Endothelial cell of umbilical vein (primary cell): Measurements from ENCODE around the gene TBC1D4. TPM values are rescaled to one million over a fixed set of nuclear protein-coding genes. Genes with fewer than 3 reads are reported as not detected.

Experiments
- BruUV-seq: library from RNA; stranded (reverse); fragments of 400-500 nt; replicated peaks from 2 replicates; lab custom pipeline; 2021; lab: Mats Ljungman, UMichigan
- CTCF ChIA-PET: fragments of 300-600, 350-600 bp; sonication (Branson Sonifier 250); formaldehyde crosslinking; loops from one replicate; lab custom pipeline; 2021; ENCODE audit warnings: antibody characterized with exemption, inconsistent platforms; lab: Charles Lee
- POLR2A ChIA-PET: fragments of 300-600, 350-600 bp; sonication (Branson Sonifier 250); formaldehyde crosslinking; loops from one replicate; lab custom pipeline; 2021; ENCODE audit warnings: antibody characterized with exemption, inconsistent platforms; lab: Charles Lee
- DNase-seq: peaks from one replicate; pipeline ENCODE4 v3.0.0-alpha.2; 2011; ENCODE audit warnings: low read depth, low spot score
- FAIRE-seq: peaks from 2 replicates; lab custom pipeline; 2011; peaks lifted over from hg19 to GRCh38; lab: Jason Lieb, UNC
- H2AFZ ChIP-seq: 2 replicates; pipeline ENCODE4 v1.6.0; 2012; ENCODE audit warnings: low read depth, low read length, control low read depth, inconsistent platforms
- H3K27ac ChIP-seq: 2 replicates; pipeline ENCODE4 v1.5.1; 2011; ENCODE audit warnings: low read depth, mild to moderate bottlenecking, control low read depth, low read length, moderate library complexity; ENCODE audit not compliant: insufficient read depth
- H3K27me3 ChIP-seq, 2 experiments: 2 replicates each; pipeline versions ENCODE4 v1.6.0 to v1.6.1; 2011; ENCODE audit warnings: low read length in 2 of 2, mixed read lengths in 1 of 2; ENCODE audit not compliant: control insufficient read depth in 2 of 2, insufficient read depth in 2 of 2
- H3K36me3 ChIP-seq, 2 experiments: 2 replicates in 1 of 2; 3 replicates in 1 of 2; pipeline ENCODE4 v1.5.1; 2011; ENCODE audit warnings: low read length in 2 of 2, mild to moderate bottlenecking in 1 of 2, moderate library complexity in 1 of 2; ENCODE audit not compliant: control insufficient read depth in 2 of 2, insufficient read depth in 2 of 2; ENCODE audit errors: extremely low read depth in 1 of 2
- H3K4me1 ChIP-seq: 3 replicates; pipeline ENCODE4 v1.5.1; 2011; ENCODE audit warnings: mild to moderate bottlenecking, low read length; ENCODE audit not compliant: control insufficient read depth, insufficient read depth; ENCODE audit errors: extremely low read depth
- H3K4me2 ChIP-seq: 2 replicates; pipeline ENCODE4 v1.6.1; 2011; ENCODE audit warnings: low read length, control low read depth, mixed read lengths; ENCODE audit not compliant: insufficient read depth
- H3K4me3 ChIP-seq, 3 experiments: fragments of 200-600 bp in 1 of 3; sonication (generic), shearing (Covaris generic) in 1 of 3; replicated peaks in 1 of 3; 2 replicates each; pipeline ENCODE4 v1.5.1; 2011 to 2016; ENCODE audit warnings: control low read depth in 3 of 3, low read length in 3 of 3, mild to moderate bottlenecking in 2 of 3, inconsistent platforms in 1 of 3, low read depth in 1 of 3, moderate library complexity in 1 of 3; ENCODE audit not compliant: insufficient read depth in 1 of 3
- H3K79me2 ChIP-seq: 2 replicates; pipeline ENCODE4 v1.6.0; 2012; ENCODE audit warnings: low read length, inconsistent platforms; ENCODE audit not compliant: control insufficient read depth, insufficient read depth
- H3K9ac ChIP-seq: replicated peaks from 2 replicates; pipeline ENCODE3; 2011; ENCODE audit warnings: low read length, control low read depth; ENCODE audit not compliant: insufficient read depth; ENCODE audit errors: extremely low read depth
- H3K9me1 ChIP-seq: replicated peaks from 3 replicates; pipeline ENCODE4 v1.6.0; 2011; ENCODE audit warnings: mild to moderate bottlenecking, low read length; ENCODE audit not compliant: control insufficient read depth, insufficient read depth; ENCODE audit errors: extremely low read depth
- H3K9me3 ChIP-seq: replicated peaks from 2 replicates; pipeline ENCODE4 v1.5.1; 2012; ENCODE audit warnings: low read length, inconsistent platforms; ENCODE audit not compliant: control insufficient read depth, insufficient read depth
- H4K20me1 ChIP-seq: replicated peaks from 2 replicates; pipeline ENCODE3; 2011; ENCODE audit warnings: mild to moderate bottlenecking, low read length; ENCODE audit not compliant: control insufficient read depth, insufficient read depth; ENCODE audit errors: extremely low read depth
- EZH2 ChIP-seq: IDR thresholded peaks from 2 replicates; pipeline ENCODE4 v1.6.1; 2012; ENCODE audit warnings: borderline replicate concordance, low read depth, mild to moderate bottlenecking, moderate library complexity, low read length, inconsistent platforms; ENCODE audit not compliant: severe bottlenecking
- FOS ChIP-seq: IDR thresholded peaks from 2 replicates; pipeline ENCODE4 v1.6.1; 2011; ENCODE audit warnings: mild to moderate bottlenecking, low read length, moderate library complexity, borderline replicate concordance; ENCODE audit not compliant: insufficient read depth
- GATA2 ChIP-seq: IDR thresholded peaks from 2 replicates; pipeline ENCODE4 v1.7.0; 2011; ENCODE audit warnings: low read depth, mild to moderate bottlenecking, moderate library complexity, mixed read lengths, low read length; ENCODE audit not compliant: insufficient read length, insufficient read depth
- JUN ChIP-seq: IDR thresholded peaks from 2 replicates; pipeline ENCODE4 v1.6.1; 2011; ENCODE audit warnings: borderline replicate concordance, low read depth; ENCODE audit not compliant: insufficient read length, insufficient read depth
- MYC ChIP-seq: IDR thresholded peaks from one replicate; pipeline ENCODE4 v1.6.1; 2011; ENCODE audit warnings: mild to moderate bottlenecking, low read depth, low read length
- POLR2A ChIP-seq: IDR thresholded peaks from 2 replicates; pipeline ENCODE4 v1.6.1; 2012; ENCODE audit warnings: low read depth, mild to moderate bottlenecking, control low read depth, low read length
- POLR2AphosphoS5 ChIP-seq: IDR thresholded peaks from 2 replicates; pipeline ENCODE4 v1.6.1; 2012; ENCODE audit warnings: low read depth, mild to moderate bottlenecking, control low read depth, low read length, moderate library complexity; ENCODE audit not compliant: insufficient read depth
- dilution Hi-C: fragments of 300-500 bp; cut with MboI; formaldehyde crosslinking; loops from one replicate; pipeline ENCODE4 v1.15.0; 2019; ENCODE audit warnings: low sequenced_read_pairs; ENCODE audit not compliant: extremely low pct_ligation_motif_present
- intact Hi-C: fragments of 100-400 bp; cut with micrococcal nuclease; formaldehyde crosslinking; loops from one replicate; pipeline ENCODE4 v1.10.0; 2022
- polyA plus RNA-seq, 4 experiments: library from polyadenylated mRNA; depleted of rRNA in 3 of 4; stranded (reverse) in 3 of 4; unstranded in 1 of 4; fragments of >200 nt; gene quantifications; 2 replicates each; pipeline versions ENCODE4 v1.2.1 to v1.2.3, GENCODE V29; 2011 to 2012; ENCODE audit warnings: missing spikeins in 1 of 4
- total RNA-seq: library from RNA; stranded (reverse); gene quantifications from 2 replicates; pipeline ENCODE4 v1.2.3, GENCODE V29; 2021
- TF ChIP-seq, protein P1 (sequence below): IDR thresholded peaks from 2 replicates; pipeline ENCODE4 v1.6.1; 2011; ENCODE audit not compliant: insufficient read depth, insufficient read length
- TF ChIP-seq, protein P2 (sequence below), 2 donors: IDR thresholded peaks; 1 replicate in 1 of 2; 2 replicates in 1 of 2; pipeline ENCODE4 v1.5.1; 2011; ENCODE audit warnings: low read length in 2 of 2, mild to moderate bottlenecking in 2 of 2, moderate library complexity in 2 of 2, control low read depth in 1 of 2, inconsistent platforms in 1 of 2, low read depth in 1 of 2; ENCODE audit not compliant: insufficient read depth in 1 of 2; ENCODE audit errors: extremely low read depth in 1 of 2

Gene TBC1D4
- total and polyA plus RNA-seq, 2 donors (not counting 3 experiments of a cell fraction or from before 2014, with no cell fraction given) = 58.3 to 81.0 TPM

DNA sequence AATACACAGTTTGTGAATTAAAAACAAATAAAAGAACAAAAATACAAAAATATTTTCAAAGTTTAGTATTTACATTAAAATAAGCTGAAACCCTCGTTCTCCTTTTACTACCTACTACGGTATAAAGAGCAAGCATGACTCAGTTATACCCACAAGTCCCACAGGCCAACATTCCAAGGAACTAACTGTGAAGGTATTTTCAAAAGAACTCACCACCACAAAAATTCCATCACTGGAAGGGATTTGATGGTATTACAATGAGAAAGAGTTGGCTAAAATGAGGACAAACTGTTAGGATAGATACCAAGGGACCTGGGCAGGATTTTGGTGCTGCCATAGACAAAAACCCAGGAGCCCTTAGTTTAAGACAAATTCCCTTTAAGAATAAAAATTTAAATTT, 122.7 kb downstream of the TBC1D4 start:
- Histone ChIP-seq H3K4me1 (peaks cover 15% of the 10 kb centered on the region), H3K36me3 (peaks cover 0 to 23% of the 10 kb centered on the region in 2 experiments), H3K9me3 (no peaks in the 10 kb centered on the region), H3K4me3 (no peak overlapping the region), H3K79me2 (peaks cover 68% of the 10 kb centered on the region), H3K9ac (no peak overlapping the region), H4K20me1 (no peaks in the 10 kb centered on the region), H3K4me2 (no peak overlapping the region), H3K9me1 (no peaks in the 10 kb centered on the region), H3K27me3 (no peaks in the 10 kb centered on the region), H3K27ac (no peak overlapping the region), H2AFZ (no peak overlapping the region)
- dilution Hi-C loops = no loop called here
- POLR2A ChIA-PET = no interaction called here
- DNase-seq = no peak
- intact Hi-C loops = no loop called here
- CTCF ChIA-PET = interaction anchor here (0.6 to 1.0 kb wide), 3 partner anchors 9 to 123 kb away, joined by 3 to 5 read pairs (median 4); partner anchors contain the start of gene TBC1D4
- TF ChIP-seq POLR2A = no peak
- TF ChIP-seq, protein P1, sequence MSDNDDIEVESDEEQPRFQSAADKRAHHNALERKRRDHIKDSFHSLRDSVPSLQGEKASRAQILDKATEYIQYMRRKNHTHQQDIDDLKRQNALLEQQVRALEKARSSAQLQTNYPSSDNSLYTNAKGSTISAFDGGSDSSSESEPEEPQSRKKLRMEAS = no peak
- TF ChIP-seq MYC = no peak
- TF ChIP-seq, protein P2, sequence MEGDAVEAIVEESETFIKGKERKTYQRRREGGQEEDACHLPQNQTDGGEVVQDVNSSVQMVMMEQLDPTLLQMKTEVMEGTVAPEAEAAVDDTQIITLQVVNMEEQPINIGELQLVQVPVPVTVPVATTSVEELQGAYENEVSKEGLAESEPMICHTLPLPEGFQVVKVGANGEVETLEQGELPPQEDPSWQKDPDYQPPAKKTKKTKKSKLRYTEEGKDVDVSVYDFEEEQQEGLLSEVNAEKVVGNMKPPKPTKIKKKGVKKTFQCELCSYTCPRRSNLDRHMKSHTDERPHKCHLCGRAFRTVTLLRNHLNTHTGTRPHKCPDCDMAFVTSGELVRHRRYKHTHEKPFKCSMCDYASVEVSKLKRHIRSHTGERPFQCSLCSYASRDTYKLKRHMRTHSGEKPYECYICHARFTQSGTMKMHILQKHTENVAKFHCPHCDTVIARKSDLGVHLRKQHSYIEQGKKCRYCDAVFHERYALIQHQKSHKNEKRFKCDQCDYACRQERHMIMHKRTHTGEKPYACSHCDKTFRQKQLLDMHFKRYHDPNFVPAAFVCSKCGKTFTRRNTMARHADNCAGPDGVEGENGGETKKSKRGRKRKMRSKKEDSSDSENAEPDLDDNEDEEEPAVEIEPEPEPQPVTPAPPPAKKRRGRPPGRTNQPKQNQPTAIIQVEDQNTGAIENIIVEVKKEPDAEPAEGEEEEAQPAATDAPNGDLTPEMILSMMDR (IDR thresholded peaks at IDR 0.05; ENCODE audit: extremely low read depth in 1 of 2, insufficient read depth in 1 of 2, low read depth in 1 of 2, low read length in 2 of 2) = no peak
- TF ChIP-seq JUN = no peak
- TF ChIP-seq GATA2 = no peak
- no peak for TF ChIP-seq FOS
- TF ChIP-seq EZH2 = no peak
- no peak for TF ChIP-seq POLR2AphosphoS5
- no peak for FAIRE-seq
- no TSS peak for BruUV-seq
